Measurements from ENCODE around the gene AMER3.

- no peak for TF ChIP-seq CTCF (conservative IDR thresholded peaks at IDR 0.05; ENCODE audit: low read length)
- no peak for TF ChIP-seq EZH2phosphoT487 (IDR thresholded peaks at IDR 0.05; ENCODE audit: borderline replicate concordance)
These were observed 5.7 kb downstream of the AMER3 start for GRCh38 chr2:130760754-130761751.

Data from Loucy (cell line).